Stimulated activated CD8-positive, alpha-beta memory T cell treated with anti-CD3 and anti-CD28 coated beads, Interleukin-12 subunit alpha, Interleukin-12 subunit beta, amount 100 ng/mL, for 4 hours (primary cell): ENCODE data around the gene HOXB9.

Experiments used
- DNase-seq: peaks from one replicate; pipeline ENCODE4 v3.0.0-alpha.2; 2020; ENCODE audit warnings: low read depth

The HOXB9 gene

GRCh38 chr17:48610282-48611211 lies 15.6 kb downstream of the HOXB9 start, which contains the start of gene HOXB7:
HOXB7 (minus strand) TSS chr17:48611017; CDS start chr17:48610918, 99 bp downstream.
- no peak for DNase-seq

- no peak for DNase-seq
These were observed 16.3 kb downstream of the HOXB9 start for GRCh38 chr17:48609759-48610281.

GRCh38 chr17:48609033-48609432 lies 17.1 kb downstream of the HOXB9 start:
- DNase-seq: no peak

GRCh38 chr17:48608494-48608834 lies 17.7 kb downstream of the HOXB9 start:
- no peak for DNase-seq

DNA sequence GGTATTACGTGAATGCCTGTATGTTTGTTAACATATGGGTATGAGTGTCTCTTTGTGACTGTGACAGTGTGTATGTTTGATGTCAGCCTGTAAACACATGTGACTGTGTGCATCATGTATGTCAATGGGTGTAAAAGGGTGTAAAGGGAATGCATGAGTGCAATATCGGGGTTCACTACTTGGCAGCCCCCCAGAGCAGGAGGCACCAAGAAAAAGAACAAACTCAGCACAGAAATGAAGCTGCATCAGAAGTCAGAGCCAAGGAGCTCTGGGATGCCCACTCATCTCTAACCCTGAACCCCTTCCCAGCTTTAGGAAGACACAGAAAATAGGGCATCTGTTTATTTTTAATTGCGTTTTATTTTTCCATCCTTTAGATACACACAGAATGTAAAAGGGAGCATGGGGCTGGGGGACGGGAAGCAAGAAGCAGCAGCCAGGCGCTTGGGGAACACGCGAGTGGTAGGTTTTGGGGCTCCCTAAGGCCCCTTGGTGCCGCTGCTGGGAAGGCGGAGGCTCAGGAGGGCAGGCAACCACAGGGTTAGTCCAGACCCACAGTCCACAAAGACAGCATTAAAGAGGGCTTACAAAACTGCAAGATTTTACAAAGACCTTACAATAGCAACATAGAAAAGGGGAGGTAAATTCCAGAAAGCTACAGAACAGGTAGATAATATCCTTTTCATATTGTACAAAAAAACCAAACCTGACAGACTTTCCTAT lies 19.1 kb downstream of the HOXB9 start:
- DNase-seq: no peak

GRCh38 chr17:48605991-48606891 lies 19.9 kb downstream of the HOXB9 start:
- DNase-seq: no peak

DNA sequence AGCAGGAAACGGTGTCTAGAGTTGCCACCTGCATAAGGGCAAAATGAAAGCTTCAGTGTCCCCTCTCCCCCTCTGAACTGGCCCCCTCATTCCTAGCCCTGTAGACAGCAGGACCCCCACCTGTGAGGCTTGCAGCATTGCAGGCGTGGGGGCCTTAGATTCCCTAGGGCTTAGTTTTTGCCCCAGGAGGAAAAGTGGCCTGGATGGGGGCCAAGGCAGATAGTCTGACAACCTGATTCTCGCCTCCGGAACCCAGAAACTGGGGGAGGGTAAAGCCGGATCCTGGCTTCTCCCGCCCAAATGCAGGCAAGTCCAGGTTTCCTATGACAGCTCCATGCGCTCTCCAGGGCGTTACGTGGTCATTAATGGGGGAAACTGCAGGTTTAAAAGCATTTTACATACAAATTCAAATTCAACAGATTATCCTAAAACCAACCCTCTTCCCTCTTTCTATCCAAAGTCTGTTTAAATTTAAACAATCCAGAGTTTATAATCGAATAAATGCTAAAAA lies 20.7 kb downstream of the HOXB9 start:
- DNase-seq: no peak

GRCh38 chr17:48604770-48605329 lies 21.3 kb downstream of the HOXB9 start, which contains the start of gene HOXB6:
HOXB6 (minus strand) TSS chr17:48604986; CDS start chr17:48598150, 6,836 bp downstream.
- no peak for DNase-seq

GRCh38 chr17:48603959-48604769 lies 22.0 kb downstream of the HOXB9 start:
- DNase-seq: no peak

DNA sequence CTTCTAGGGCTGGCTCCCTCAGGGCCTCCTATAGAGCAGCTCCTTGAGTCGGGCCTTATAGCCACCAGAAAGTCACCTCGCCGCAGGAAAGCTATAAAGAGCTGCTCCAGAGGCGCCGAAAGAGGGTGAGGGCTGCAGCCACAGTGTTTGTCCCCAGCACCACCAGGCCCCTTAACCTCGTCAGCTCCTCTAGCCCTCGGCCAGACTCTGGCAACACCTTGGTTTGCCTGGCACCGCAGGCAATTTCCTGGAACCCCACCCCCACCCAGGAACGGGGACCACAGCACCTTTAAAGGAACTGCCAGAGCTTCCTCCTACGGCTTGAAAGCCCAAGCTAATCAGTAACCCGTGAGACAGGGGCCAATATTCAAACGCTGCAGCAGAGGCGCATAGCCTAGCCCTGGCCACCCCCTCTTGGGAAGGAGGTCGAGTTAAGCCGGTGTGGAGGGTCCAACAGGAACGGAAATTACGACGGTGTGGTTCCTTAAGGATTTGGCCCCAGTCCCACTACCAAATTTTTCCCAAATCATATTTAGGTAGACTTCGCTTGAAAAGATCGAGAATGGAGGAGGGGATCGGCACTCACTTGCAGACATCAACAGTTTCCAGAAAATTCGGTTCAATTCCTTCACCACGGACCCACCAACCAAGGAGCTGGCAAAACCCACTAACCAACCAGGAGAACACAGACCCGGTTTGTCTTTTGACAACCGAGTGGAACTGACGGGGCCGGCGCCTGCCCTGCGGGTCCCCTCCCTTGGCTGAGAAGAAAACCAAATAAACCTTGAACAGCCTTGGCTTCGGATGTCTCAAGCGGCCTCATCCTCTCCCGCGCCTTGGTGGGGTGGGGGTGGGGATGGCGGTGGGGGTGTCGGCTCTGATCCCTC lies 24.4 kb downstream of the HOXB9 start:
- DNase-seq: no peak

- no peak for DNase-seq
These were observed 25.0 kb downstream of the HOXB9 start for GRCh38 chr17:48601207-48601538.

- no peak for DNase-seq
These were observed 25.7 kb downstream of the HOXB9 start for GRCh38 chr17:48600244-48601098.

- no peak for DNase-seq
These were observed 26.8 kb downstream of the HOXB9 start for GRCh38 chr17:48599354-48599753.

GRCh38 chr17:48598736-48599135 lies 27.4 kb downstream of the HOXB9 start:
- no peak for DNase-seq

DNA sequence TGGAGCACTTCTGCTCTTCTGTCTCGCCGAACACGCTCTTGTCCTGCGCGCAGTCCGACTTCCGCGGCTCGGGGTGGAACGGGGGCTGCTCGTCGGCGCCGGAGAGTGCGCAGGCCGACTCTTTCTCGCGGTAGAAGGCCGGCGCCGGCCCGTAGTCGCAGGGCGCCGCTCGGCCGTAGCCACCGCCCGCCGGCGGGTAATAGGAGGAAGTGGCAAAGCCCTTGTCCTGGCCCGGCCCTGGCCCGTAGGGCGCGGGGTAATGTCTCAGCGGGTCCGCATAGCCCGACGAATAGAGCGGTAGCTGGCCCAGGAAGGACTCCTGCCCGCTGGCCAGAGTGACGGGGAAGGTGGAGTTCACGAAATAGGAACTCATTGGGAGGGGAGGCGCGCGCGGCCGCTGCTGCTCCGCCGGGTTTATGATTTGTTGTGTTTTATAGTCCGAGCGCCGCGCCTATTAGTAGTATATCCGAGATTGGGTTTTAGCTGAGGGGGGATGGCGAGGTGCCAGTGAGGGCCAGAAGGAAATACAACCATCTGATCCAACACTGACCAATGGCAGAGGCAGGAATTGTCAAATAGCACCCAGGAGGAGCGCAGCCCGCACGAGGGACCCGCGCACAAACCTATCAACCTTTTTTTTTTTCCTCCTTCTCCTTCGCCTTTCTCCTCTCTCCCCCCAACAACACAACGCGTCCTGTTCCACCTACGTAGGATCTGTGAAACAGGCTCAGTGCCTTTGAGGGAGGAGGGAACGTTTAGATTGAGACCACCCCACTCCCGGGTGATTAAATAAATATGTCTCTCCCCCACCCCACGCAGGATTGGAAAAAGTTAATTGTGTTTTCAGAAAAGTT lies 28.2 kb downstream of the HOXB9 start:
- DNase-seq: no peak

DNA sequence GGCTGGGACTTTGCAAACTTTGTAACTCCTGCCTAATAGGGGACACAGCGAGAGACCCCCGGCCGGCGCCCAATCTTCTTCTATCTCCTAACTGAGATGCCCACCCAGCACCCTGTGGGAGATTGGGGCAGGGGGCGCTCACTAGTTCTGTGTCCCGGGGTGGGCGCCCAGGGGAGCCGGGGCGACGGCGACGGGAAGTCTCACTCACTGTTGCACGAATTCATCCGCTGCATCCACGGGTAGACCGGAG lies 28.7 kb downstream of the HOXB9 start:
- no peak for DNase-seq

DNA sequence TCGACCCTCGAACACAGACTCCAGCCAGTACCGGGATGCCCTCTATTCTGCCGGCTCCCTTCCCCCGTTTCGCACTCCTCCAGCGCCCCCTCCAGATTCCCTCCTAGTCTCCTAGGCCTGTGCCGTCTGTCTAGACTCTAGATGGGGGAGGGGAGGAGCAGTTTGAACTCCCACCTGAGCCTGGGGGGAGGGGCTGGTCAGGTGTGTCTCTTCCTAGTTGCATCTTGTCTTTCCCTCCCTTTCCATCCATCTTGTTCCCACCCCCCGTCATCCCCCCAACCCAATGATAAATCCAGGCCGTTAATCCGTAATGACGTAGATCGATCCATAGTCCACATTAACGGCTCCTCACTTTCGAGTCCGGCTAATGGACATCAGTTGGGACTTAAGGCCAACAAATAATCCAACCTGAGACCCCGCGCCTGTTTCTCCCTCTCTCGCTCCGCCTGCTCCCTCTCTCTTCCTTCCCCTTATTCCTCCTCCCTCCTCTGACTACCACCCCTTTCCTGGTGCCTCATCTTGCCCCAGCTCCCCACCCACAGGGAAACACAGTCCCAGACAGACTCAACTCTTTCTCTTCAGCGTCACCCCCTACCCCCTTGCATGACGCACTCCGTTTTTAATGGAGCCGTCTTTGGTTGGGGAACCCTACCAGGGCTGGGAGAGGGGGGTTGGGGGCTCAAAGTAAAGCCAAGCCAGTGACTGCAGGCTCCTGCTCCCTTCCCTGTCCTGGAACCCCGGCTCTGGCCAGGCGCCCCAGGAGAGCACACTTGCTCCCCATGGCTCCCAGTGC lies 29.2 kb downstream of the HOXB9 start:
- no peak for DNase-seq
